H1 (cell line): ENCODE measurements around the gene SLIT3. TPM values are rescaled to one million over a fixed set of nuclear protein-coding genes. Genes with fewer than 3 reads are reported as not detected.

Experiments used
- ATF3 ChIP-seq: IDR thresholded peaks from 2 replicates; pipeline ENCODE4 v1.6.1; 2011; ENCODE audit warnings: low read depth, mild to moderate bottlenecking, low read length; ENCODE audit not compliant: insufficient read depth
- polyA plus RNA-seq, 7 experiments: library from polyadenylated mRNA; depleted of rRNA in 3 of 7; stranded (reverse) in 5 of 7; unstranded in 2 of 7; fragments of >200 nt in 5 of 7; fragments of 200-250 nt in 2 of 7; gene quantifications; 1 replicate in 5 of 7; 2 replicates in 1 of 7; 4 replicates in 1 of 7; pipeline versions ENCODE4 v1.2.1 to v1.2.3, GENCODE V29; 2011 to 2013; ENCODE audit warnings: missing spikeins in 2 of 7, mixed read lengths in 2 of 7
- total RNA-seq: library from RNA; stranded (reverse); fragmentation: NEBNext Ultra II Directional; extraction: Animal tissue kit (Norgen Biotek cat#: 25700); gene quantifications from 2 replicates; pipeline ENCODE4 v1.2.1, GENCODE V29; 2021

SLIT3 gene
- total and polyA plus RNA-seq, 2 of the 8 experiments (the other 6 are each of a cell fraction or from before 2014, with no cell fraction given): 1.1 to 1.2 TPM

- no peak for TF ChIP-seq ATF3
- TF ChIP-seq, all 59 proteins: peak for 0
Measured at GRCh38 chr5:168686837-168687236, 614.1 kb downstream of the SLIT3 start (continued).
